ENCODE measurements around the gene BCR.

GRCh38 chr22:23259916-23260644, 79.8 kb downstream of the BCR start:
- TF ChIP-seq CTCF (IDR thresholded peaks at IDR 0.05; ENCODE audit: poor library complexity) (no peak), EZH2 (IDR thresholded peaks at IDR 0.05; ENCODE audit: borderline replicate concordance) (no peak), EZH2phosphoT487 (IDR thresholded peaks at IDR 0.05; ENCODE audit: low read depth, severe bottlenecking, unreplicated experiment) (no peak)

All from hepatocyte (in vitro differentiated cells).